Stimulated activated CD4-positive, alpha-beta T cell treated with anti-CD3 and anti-CD28 coated beads, TNF-alpha, amount 100 ng/mL, for 48 hours (primary cell): ENCODE results near the gene CCNG2.

Experiments used
- DNase-seq, 3 donors: peaks; one replicate each; pipeline ENCODE4 v3.0.0-alpha.2; 2020; ENCODE audit warnings: low read depth in 3 of 3

Gene CCNG2

GRCh38 chr4:77147079-77147782 lies 9.8 kb upstream of the CCNG2 start:
- no peak for DNase-seq

- DNase-seq = no peak
Measured at GRCh38 chr4:77148078-77148477, 8.9 kb upstream of the CCNG2 start.

GRCh38 chr4:77149789-77150188 lies 7.2 kb upstream of the CCNG2 start:
- DNase-seq = no peak

- no peak for DNase-seq
Measured at GRCh38 chr4:77151241-77151640, 5.8 kb upstream of the CCNG2 start.

- DNase-seq = no peak
Measured at GRCh38 chr4:77152421-77152820, 4.6 kb upstream of the CCNG2 start.

GRCh38 chr4:77153006-77153405 lies 4.0 kb upstream of the CCNG2 start:
- DNase-seq = no peak

- DNase-seq = no peak
Measured at GRCh38 chr4:77154065-77154464, 2.9 kb upstream of the CCNG2 start.

- no peak for DNase-seq
Measured at GRCh38 chr4:77154761-77155499, 2.1 kb upstream of the CCNG2 start.

- DNase-seq = no peak
Measured at GRCh38 chr4:77155631-77156452, 1.2 kb upstream of the CCNG2 start.

- DNase-seq = peak; percentile 82 to 92 (median 84)
Measured at GRCh38 chr4:77156533-77156911, 485 bp upstream of the CCNG2 start.

GRCh38 chr4:77157859-77158486 lies 966 bp downstream of the CCNG2 start:
- peak; percentile 32 to 66 (median 42) for DNase-seq

- DNase-seq = peak in 1 of 3 donors; percentile 10
Measured at GRCh38 chr4:77158487-77158861, 1.5 kb downstream of the CCNG2 start.

- no peak for DNase-seq
Measured at GRCh38 chr4:77159806-77160205, 2.8 kb downstream of the CCNG2 start.

GRCh38 chr4:77163641-77164040 lies 6.6 kb downstream of the CCNG2 start:
- DNase-seq = no peak

GRCh38 chr4:77167173-77167572 lies 10.2 kb downstream of the CCNG2 start:
- no peak for DNase-seq

GRCh38 chr4:77167866-77168265 lies 10.9 kb downstream of the CCNG2 start:
- DNase-seq = no peak

GRCh38 chr4:77169481-77169880 lies 12.5 kb downstream of the CCNG2 start:
- DNase-seq = no peak

- no peak for DNase-seq
Measured at GRCh38 chr4:77170926-77171325, 13.9 kb downstream of the CCNG2 start.

GRCh38 chr4:77172336-77172735 lies 15.3 kb downstream of the CCNG2 start:
- no peak for DNase-seq

- no peak for DNase-seq
Measured at GRCh38 chr4:77174426-77174825, 17.4 kb downstream of the CCNG2 start.

GRCh38 chr4:77175201-77175611 lies 18.2 kb downstream of the CCNG2 start:
- DNase-seq = no peak

- no peak for DNase-seq
Measured at GRCh38 chr4:77176640-77177039, 19.6 kb downstream of the CCNG2 start.
